Activated naive CD4-positive, alpha-beta T cell treated with anti-CD3 and anti-CD28 coated beads for 36 hours (primary cell): ENCODE data around the gene TM2D3. TPM values are rescaled to one million over a fixed set of nuclear protein-coding genes. Genes with fewer than 3 reads are reported as not detected.

ENCODE experiments used
- CTCF ChIA-PET: fragments of 350-600 bp; sonication (Branson Sonifier 250); formaldehyde crosslinking; loops from one replicate; lab custom pipeline; 2021; ENCODE audit warnings: antibody characterized with exemption; lab: Charles Lee
- DNase-seq: peaks from one replicate; pipeline ENCODE4 v3.0.0-alpha.2; 2020
- H3K27ac Mint-ChIP-seq: one replicate; pipeline ENCODE4 v1.8.0; 2021; ENCODE audit warnings: mild to moderate bottlenecking, mixed read lengths
- H3K27me3 Mint-ChIP-seq: one replicate; pipeline ENCODE4 v1.8.0; 2021; ENCODE audit warnings: low read depth, mixed read lengths
- H3K36me3 Mint-ChIP-seq: one replicate; pipeline ENCODE4 v1.8.0; 2021; ENCODE audit warnings: low read depth, mixed read lengths
- H3K4me1 Mint-ChIP-seq: one replicate; pipeline ENCODE4 v1.8.0; 2021; ENCODE audit warnings: low read depth, mixed read lengths
- H3K4me3 Mint-ChIP-seq: one replicate; pipeline ENCODE4 v1.8.0; 2021; ENCODE audit warnings: mild to moderate bottlenecking, moderate library complexity, mixed read lengths
- H3K9me3 Mint-ChIP-seq: one replicate; pipeline ENCODE4 v1.8.0; 2021; ENCODE audit warnings: mixed read lengths
- intact Hi-C: fragments of 100-400 bp; cut with micrococcal nuclease; formaldehyde crosslinking; loops from one replicate; pipeline ENCODE4 v1.15.1; 2023
- total RNA-seq, 2 experiments: library from RNA; stranded (reverse); gene quantifications; one replicate each; pipeline ENCODE4 v1.2.3, GENCODE V29; 2021

Gene TM2D3
- total RNA-seq, 2 experiments from 2014 or later, result 52.8 to 53.0 TPM

DNA sequence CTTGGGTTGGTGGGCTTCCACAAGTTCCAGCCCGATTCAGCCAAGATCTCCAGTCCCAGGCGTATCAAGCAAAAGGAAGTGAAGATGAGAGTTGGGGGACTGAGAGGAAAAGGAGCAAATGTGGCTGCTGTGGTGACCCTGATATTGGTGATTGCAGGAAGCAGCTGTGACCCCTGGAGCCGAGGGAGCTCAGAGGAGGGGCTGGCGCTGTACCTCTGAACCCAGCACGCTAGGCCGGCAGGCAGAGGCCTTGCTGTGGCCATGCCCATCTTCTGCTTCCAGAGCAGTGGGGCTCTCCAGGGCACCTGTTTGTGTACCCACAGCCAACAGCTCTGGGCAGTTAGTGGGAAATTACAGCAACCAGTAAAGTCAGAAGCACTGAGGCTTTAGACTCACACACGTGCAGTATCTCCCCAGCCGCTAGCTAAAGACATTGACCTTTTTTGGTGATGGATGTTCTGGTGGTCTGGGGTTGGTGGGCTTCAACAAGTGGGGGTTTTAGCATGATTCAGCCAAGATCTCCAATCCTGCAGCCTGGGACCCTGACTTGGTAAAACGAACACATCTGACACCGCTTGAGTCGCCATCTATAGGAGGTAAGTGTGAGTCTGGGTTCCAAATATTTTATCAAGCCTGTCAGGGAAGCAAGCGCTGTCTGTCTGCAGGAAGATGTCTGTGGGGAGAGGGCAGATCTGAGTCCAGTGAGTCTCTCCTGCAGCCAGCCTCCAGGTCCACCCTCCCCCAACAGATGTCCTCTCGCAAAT lies 33.1 kb downstream of the TM2D3 start:
- Mint-ChIP-seq H3K27ac (no peak overlapping the region), H3K4me3 (no peak overlapping the region), H3K27me3 (no peaks in the 10 kb centered on the region), H3K9me3 (peaks cover 9% of the 10 kb centered on the region), H3K4me1 (peaks cover 23% of the 10 kb centered on the region), H3K36me3 (peaks cover 9% of the 10 kb centered on the region)
- CTCF ChIA-PET, result interaction anchor here (0.7 to 1.8 kb wide), 2 partner anchors 22 to 77 kb away, joined by 6 to 7 read pairs; no protein-coding TSS in a partner anchor
- intact Hi-C loops, result no loop called here
- DNase-seq, result no peak

- Mint-ChIP-seq H3K9me3 (peaks cover under 1% of the 10 kb centered on the region), H3K4me1 (peaks cover 15% of the 10 kb centered on the region), H3K36me3 (peaks cover 2% of the 10 kb centered on the region), H3K4me3 (no peak overlapping the region), H3K27me3 (no peaks in the 10 kb centered on the region), H3K27ac (no peak overlapping the region)
- CTCF ChIA-PET, result interaction anchor here (0.6 to 1.8 kb wide), 3 partner anchors 23 to 105 kb away, joined by 3 to 7 read pairs (median 6); no protein-coding TSS in a partner anchor
- intact Hi-C loops, result no loop called here
- DNase-seq, result no peak
These were observed 34.1 kb downstream of the TM2D3 start for GRCh38 chr15:101618076-101618475.

DNA sequence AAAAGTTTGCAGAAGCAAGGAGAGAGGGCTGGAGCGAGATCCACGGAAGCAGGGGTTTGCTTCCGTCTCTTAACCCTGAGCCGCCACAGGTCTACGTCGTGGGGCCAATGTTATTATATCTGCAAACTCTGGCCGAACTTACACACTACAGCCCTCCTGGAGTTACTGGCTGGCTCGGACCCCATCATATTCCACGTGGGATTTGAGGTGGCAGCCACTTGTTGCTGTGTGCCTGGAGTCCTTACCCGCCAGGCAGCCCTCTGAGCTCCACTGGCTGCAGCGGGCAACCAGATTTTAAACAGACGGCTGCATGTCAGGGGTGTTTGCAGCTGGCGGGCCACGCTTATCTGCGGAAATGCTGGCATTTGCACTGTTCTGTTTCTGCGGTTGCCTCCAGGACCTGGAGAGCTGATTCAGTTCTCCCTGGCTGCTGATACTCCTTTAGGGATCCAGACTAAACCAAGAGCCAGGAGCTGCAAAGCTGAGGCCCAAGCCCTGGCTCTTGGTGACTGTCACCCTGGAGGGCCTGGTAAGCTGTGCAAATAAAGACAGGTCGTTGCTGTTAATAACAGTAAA lies 34.7 kb downstream of the TM2D3 start:
- no peak for DNase-seq
- CTCF ChIA-PET, result interaction anchor here (0.6 to 1.8 kb wide), 2 partner anchors 24 to 106 kb away, joined by 3 to 7 read pairs; no protein-coding TSS in a partner anchor
- Mint-ChIP-seq H3K9me3 (no peaks in the 10 kb centered on the region), H3K4me3 (no peak overlapping the region), H3K27ac (no peak overlapping the region), H3K27me3 (no peaks in the 10 kb centered on the region), H3K36me3 (peaks cover 1% of the 10 kb centered on the region), H3K4me1 (peaks cover 11% of the 10 kb centered on the region)
- intact Hi-C loops, result no loop called here

DNA sequence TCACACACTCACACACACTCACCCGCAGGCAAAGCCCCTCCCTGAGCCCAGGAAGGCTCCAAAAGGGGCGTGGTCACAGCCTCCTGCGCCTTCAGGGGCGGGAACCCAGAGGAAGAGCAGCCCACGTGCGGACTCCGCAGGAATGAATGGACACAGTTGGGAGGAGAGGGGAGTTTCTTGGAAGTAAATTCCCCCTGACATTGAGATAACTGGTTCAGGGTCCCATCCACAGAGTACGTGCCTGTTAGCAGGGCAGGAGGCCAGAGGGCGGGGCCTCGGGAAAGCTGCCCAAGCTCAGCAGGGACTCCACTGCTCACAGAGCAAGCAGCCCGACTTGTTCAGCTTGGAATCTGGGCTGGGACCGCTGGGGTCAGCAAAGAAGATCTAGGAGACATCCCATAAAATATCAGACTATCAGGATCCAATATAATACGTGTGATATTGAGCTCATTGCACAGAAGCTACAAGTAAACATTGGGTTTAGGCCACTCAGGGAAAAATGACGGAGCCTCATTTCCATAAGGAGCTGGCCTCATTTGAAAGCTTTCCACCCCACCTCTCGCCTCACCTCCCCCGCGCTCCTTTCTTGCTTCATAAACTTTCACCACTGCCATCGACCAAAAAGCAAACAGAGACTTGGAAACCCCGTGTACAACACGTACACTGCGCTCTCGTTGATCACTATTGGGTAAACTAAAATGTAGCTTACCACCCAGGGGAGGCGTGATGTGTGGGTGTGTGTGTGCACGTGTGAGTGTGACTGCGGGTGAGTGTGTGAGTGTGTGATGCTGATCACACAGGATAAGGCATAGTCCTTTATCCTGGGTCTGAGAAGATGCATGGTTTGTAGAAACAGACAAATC lies 36.0 kb downstream of the TM2D3 start:
- H3K36me3 Mint-ChIP-seq, result peaks cover 1% of the 10 kb centered on the region
- H3K27ac Mint-ChIP-seq, result no peak overlapping the region
- peaks cover 1% of the 10 kb centered on the region for H3K4me1 Mint-ChIP-seq
- no peak for DNase-seq
- no peaks in the 10 kb centered on the region for H3K27me3 Mint-ChIP-seq
- CTCF ChIA-PET, result no interaction called here
- intact Hi-C loops, result no loop called here
- H3K9me3 Mint-ChIP-seq, result no peaks in the 10 kb centered on the region
- H3K4me3 Mint-ChIP-seq, result no peak overlapping the region

DNA sequence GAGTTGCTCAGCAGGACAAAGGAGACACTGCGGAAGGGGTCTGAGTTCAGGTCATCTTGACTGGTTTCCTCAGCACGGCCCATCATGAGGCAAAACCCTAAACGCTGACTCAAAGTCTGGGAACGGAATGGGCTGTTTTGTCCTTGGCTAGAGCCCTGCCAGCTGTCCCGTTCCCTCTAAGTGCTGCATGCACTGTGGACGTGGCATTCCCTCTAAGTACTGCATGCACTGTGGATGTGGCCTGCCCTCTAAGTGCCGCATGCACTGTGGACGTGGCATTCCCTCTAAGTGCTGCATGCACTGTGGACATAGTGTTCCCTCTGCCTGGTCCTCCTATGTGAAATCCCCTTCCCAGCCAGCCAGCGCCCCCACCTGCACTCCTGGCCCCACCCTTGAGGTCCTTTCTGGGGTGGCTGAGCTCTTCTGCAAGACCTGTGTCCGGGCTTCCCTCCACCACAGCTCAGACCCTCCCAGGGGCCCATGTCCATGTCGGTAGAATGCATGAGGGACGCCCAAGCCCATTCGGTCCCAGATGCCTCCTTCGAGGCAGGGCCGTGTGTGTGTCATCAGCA lies 36.7 kb downstream of the TM2D3 start:
- intact Hi-C loops, result no loop called here
- peaks cover 1% of the 10 kb centered on the region for H3K36me3 Mint-ChIP-seq
- DNase-seq, result no peak
- H3K27ac Mint-ChIP-seq, result no peak overlapping the region
- no peaks in the 10 kb centered on the region for H3K9me3 Mint-ChIP-seq
- CTCF ChIA-PET, result no interaction called here
- H3K27me3 Mint-ChIP-seq, result no peaks in the 10 kb centered on the region
- peaks cover 1% of the 10 kb centered on the region for H3K4me1 Mint-ChIP-seq
- no peak overlapping the region for H3K4me3 Mint-ChIP-seq

DNA sequence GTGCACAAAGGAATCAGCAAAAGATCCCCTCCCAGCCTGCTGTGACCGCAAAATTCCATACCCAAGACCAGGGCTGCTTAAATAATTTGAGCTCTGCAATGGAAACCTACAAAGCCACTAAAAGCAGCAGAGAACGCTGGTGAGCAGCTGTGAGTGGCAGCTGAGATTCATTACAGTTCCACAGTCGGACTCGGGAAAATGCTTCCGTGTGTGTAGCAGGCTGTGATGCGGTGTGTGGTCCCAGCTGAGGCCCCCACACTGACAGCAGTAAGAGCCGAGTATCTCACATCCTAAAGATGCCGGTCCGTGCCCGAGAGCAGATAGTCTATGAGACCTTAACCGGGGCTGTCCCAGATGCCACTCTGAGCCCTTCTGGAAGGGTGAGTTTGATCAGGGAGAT lies 37.4 kb downstream of the TM2D3 start:
- no peak for DNase-seq
- Mint-ChIP-seq H3K4me3 (no peak overlapping the region), H3K36me3 (no peaks in the 10 kb centered on the region), H3K4me1 (no peaks in the 10 kb centered on the region), H3K27me3 (no peaks in the 10 kb centered on the region), H3K27ac (no peak overlapping the region), H3K9me3 (no peaks in the 10 kb centered on the region)
- intact Hi-C loops, result no loop called here
- CTCF ChIA-PET, result no interaction called here

GRCh38 chr15:101614001-101614585 lies 38.1 kb downstream of the TM2D3 start:
- DNase-seq, result no peak
- Mint-ChIP-seq H3K27ac (no peak overlapping the region), H3K9me3 (no peaks in the 10 kb centered on the region), H3K27me3 (no peaks in the 10 kb centered on the region), H3K36me3 (no peaks in the 10 kb centered on the region), H3K4me3 (no peak overlapping the region), H3K4me1 (no peaks in the 10 kb centered on the region)
- intact Hi-C loops, result no loop called here
- CTCF ChIA-PET, result no interaction called here

- intact Hi-C loops, result no loop called here
- no peaks in the 10 kb centered on the region for H3K27me3 Mint-ChIP-seq
- no peaks in the 10 kb centered on the region for H3K9me3 Mint-ChIP-seq
- no peak for DNase-seq
- no peak overlapping the region for H3K27ac Mint-ChIP-seq
- CTCF ChIA-PET, result no interaction called here
- no peak overlapping the region for H3K4me3 Mint-ChIP-seq
- H3K4me1 Mint-ChIP-seq, result no peaks in the 10 kb centered on the region
- no peaks in the 10 kb centered on the region for H3K36me3 Mint-ChIP-seq
These were observed 38.8 kb downstream of the TM2D3 start for GRCh38 chr15:101613130-101614000.

- H3K27me3 Mint-ChIP-seq, result no peaks in the 10 kb centered on the region
- no peaks in the 10 kb centered on the region for H3K4me1 Mint-ChIP-seq
- no peaks in the 10 kb centered on the region for H3K36me3 Mint-ChIP-seq
- H3K9me3 Mint-ChIP-seq, result no peaks in the 10 kb centered on the region
- no peak overlapping the region for H3K27ac Mint-ChIP-seq
- intact Hi-C loops, result no loop called here
- no peak for DNase-seq
- CTCF ChIA-PET, result no interaction called here
- H3K4me3 Mint-ChIP-seq, result no peak overlapping the region
These were observed 39.5 kb downstream of the TM2D3 start for GRCh38 chr15:101612676-101613075.

GRCh38 chr15:101611580-101612299 lies 40.4 kb downstream of the TM2D3 start:
- intact Hi-C loops, result no loop called here
- Mint-ChIP-seq H3K27me3 (no peaks in the 10 kb centered on the region), H3K4me1 (no peaks in the 10 kb centered on the region), H3K9me3 (no peaks in the 10 kb centered on the region), H3K27ac (no peak overlapping the region), H3K4me3 (no peak overlapping the region), H3K36me3 (no peaks in the 10 kb centered on the region)
- CTCF ChIA-PET, result no interaction called here
- DNase-seq, result no peak

- H3K9me3 Mint-ChIP-seq, result no peaks in the 10 kb centered on the region
- H3K27me3 Mint-ChIP-seq, result no peaks in the 10 kb centered on the region
- no peak overlapping the region for H3K27ac Mint-ChIP-seq
- no peak overlapping the region for H3K4me3 Mint-ChIP-seq
- no peaks in the 10 kb centered on the region for H3K36me3 Mint-ChIP-seq
- DNase-seq, result no peak
- CTCF ChIA-PET, result no interaction called here
- no peaks in the 10 kb centered on the region for H3K4me1 Mint-ChIP-seq
- intact Hi-C loops, result no loop called here
These were observed 41.2 kb downstream of the TM2D3 start for GRCh38 chr15:101611007-101611406.
